ENCODE data around the gene MEMO1. TPM values are rescaled to one million over a fixed set of nuclear protein-coding genes. Genes with fewer than 3 reads are reported as not detected.
"Not testable (repeated sequence)": the region's sequence is repeated elsewhere in the genome, so short reads cannot be mapped to it uniquely, and the experiment has no call there.

MEMO1 gene
- total and polyA plus RNA-seq, 9 of the 15 experiments (the other 6 are each of a cell fraction or from before 2014, with no cell fraction given): 22.1 to 87.7 (median 61.2) TPM

GRCh38 chr2:31909661-31910060 is 101.1 kb downstream of the MEMO1 start:
- no peaks in the 10 kb centered on the region for H3K4me1 ChIP-seq (replicated peaks in 1 of 2; ENCODE audit: control insufficient read depth in 2 of 2, insufficient read depth in 2 of 2, low read length in 2 of 2)
- in situ Hi-C loops (cut with MboI) (no loop called here), intact Hi-C loops (cut with micrococcal nuclease) (no loop called here)
- no peak for DNase-seq (ENCODE audit: extremely low read depth in 1 of 4, low spot score in 3 of 4)
- H3K9ac ChIP-seq (ENCODE audit: insufficient read depth in 1 of 2, low read depth in 2 of 2, low read length in 2 of 2): no peak overlapping the region
- no peaks in the 10 kb centered on the region for H3K9me1 ChIP-seq (ENCODE audit: control insufficient read depth, insufficient read depth, low read length)
- FAIRE-seq: no peak
- no peak for ATAC-seq
- BruUV-seq (replicated peaks): no TSS peak
- H2AFZ ChIP-seq (ENCODE audit: low read depth, low read length): no peak overlapping the region
- no peak overlapping the region for H3K4me2 ChIP-seq (ENCODE audit: insufficient read depth, low read length)
- no peaks in the 10 kb centered on the region for H3K27me3 ChIP-seq (ENCODE audit: control insufficient read depth in 2 of 2, insufficient read depth in 2 of 2, low read length in 2 of 2)
- no peaks in the 10 kb centered on the region for H4K20me1 ChIP-seq (replicated peaks; ENCODE audit: control insufficient read depth, insufficient read depth, low read length)
- H3K4me3 ChIP-seq: no peak overlapping the region
- no peaks in the 10 kb centered on the region for H3K79me2 ChIP-seq (ENCODE audit: control insufficient read depth, insufficient read depth, low read length)
- TF ChIP-seq CBX1 (IDR thresholded peaks at IDR 0.05; ENCODE audit: low read depth): no peak
- TF ChIP-seq, protein P1, sequence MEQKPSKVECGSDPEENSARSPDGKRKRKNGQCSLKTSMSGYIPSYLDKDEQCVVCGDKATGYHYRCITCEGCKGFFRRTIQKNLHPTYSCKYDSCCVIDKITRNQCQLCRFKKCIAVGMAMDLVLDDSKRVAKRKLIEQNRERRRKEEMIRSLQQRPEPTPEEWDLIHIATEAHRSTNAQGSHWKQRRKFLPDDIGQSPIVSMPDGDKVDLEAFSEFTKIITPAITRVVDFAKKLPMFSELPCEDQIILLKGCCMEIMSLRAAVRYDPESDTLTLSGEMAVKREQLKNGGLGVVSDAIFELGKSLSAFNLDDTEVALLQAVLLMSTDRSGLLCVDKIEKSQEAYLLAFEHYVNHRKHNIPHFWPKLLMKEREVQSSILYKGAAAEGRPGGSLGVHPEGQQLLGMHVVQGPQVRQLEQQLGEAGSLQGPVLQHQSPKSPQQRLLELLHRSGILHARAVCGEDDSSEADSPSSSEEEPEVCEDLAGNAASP (IDR thresholded peaks at IDR 0.05): no peak
- H3K36me3 ChIP-seq (ENCODE audit: control insufficient read depth, insufficient read depth, low read length): peaks cover 26% of the 10 kb centered on the region
- ChIA-PET POLR2A (interaction anchor here (0.6 kb wide), 1 partner anchor 372 kb away, joined by 3 read pairs; no protein-coding TSS in a partner anchor), CTCF (ENCODE audit: low intra/inter-chr PET ratio) (no interaction called here)
- H3K9me3 ChIP-seq (replicated peaks; ENCODE audit: control insufficient read depth, insufficient read depth, low read depth, low read length): no peaks in the 10 kb centered on the region; the same call in 1 of the 2 replicates
- no peak overlapping the region for H3K27ac ChIP-seq (ENCODE audit: extremely low read depth, low read depth, low read length)

DNA sequence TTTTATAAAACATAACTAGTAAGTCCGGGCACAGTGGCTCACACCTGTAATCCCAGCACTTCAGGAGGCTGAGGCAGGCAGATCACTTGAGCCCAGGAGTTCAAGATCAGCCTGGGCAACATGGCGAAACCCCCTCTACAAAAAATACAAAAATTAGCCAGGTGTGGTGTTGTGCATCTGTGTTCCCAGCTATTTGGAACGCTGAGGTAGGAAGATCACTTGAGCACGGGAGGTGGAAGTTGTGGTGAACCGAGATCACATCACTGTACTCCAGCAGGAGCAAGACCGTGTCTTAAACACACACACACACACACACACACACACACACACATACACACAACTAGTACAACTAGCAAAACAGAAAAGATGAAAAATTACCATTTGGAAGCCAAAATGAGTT is 103.3 kb downstream of the MEMO1 start:
- POLR2A ChIA-PET: interaction anchor here (0.9 kb wide), 1 partner anchor 14 kb away, joined by 3 read pairs; no protein-coding TSS in a partner anchor
- DNase-seq (ENCODE audit: extremely low read depth in 1 of 4, low spot score in 3 of 4); H3K9me1 ChIP-seq (ENCODE audit: control insufficient read depth, insufficient read depth, low read length); H3K9ac ChIP-seq (ENCODE audit: insufficient read depth in 1 of 2, low read depth in 2 of 2, low read length in 2 of 2); H3K79me2 ChIP-seq (ENCODE audit: control insufficient read depth, insufficient read depth, low read length); H3K27me3 ChIP-seq (ENCODE audit: control insufficient read depth in 2 of 2, insufficient read depth in 2 of 2, low read length in 2 of 2); FAIRE-seq; H3K4me1 ChIP-seq (replicated peaks in 1 of 2; ENCODE audit: control insufficient read depth in 2 of 2, insufficient read depth in 2 of 2, low read length in 2 of 2); BruUV-seq (replicated peaks); H3K4me2 ChIP-seq (ENCODE audit: insufficient read depth, low read length); intact Hi-C loops (cut with micrococcal nuclease); in situ Hi-C loops (cut with MboI); H4K20me1 ChIP-seq (replicated peaks; ENCODE audit: control insufficient read depth, insufficient read depth, low read length); CTCF ChIA-PET (ENCODE audit: low intra/inter-chr PET ratio); ATAC-seq; H3K9me3 ChIP-seq (replicated peaks; ENCODE audit: control insufficient read depth, insufficient read depth, low read depth, low read length); H2AFZ ChIP-seq (ENCODE audit: low read depth, low read length); H3K27ac ChIP-seq (ENCODE audit: extremely low read depth, low read depth, low read length); H3K4me3 ChIP-seq: not testable (repeated sequence)
- H3K36me3 ChIP-seq (ENCODE audit: control insufficient read depth, insufficient read depth, low read length): peaks cover 28% of the 10 kb centered on the region
- WGBS (ENCODE audit: insufficient coverage, low coverage, missing lambda C conversion rate): 98% methylated on average over 4 of the region's 6 CpGs
